ENCODE data around the gene UBN2. TPM values are rescaled to one million over a fixed set of nuclear protein-coding genes. Genes with fewer than 3 reads are reported as not detected.

Gene UBN2
- total and polyA plus RNA-seq, 4 donors: 2.5 to 30.6 (median 13.0) TPM

Other genes starting within 250 kb of the UBN2 start
- gene KIAA1549, start 249.8 kb upstream of the UBN2 start, total RNA-seq: 1 to 10 TPM; 1.0 to 2.8 TPM
- under 1 TPM; 0.13 to 0.15 TPM for gene KIAA1549, start 249.8 kb upstream of the UBN2 start, polyA plus RNA-seq
- 10 to 100 TPM in 1 of 2 donors, 1 to 10 TPM in 1; 6.9 to 17.5 TPM for gene ZC3HAV1L, start 195.2 kb upstream of the UBN2 start, total RNA-seq
- 1 to 10 TPM in 1 of 2 donors, under 1 TPM in 1; 0.51 to 1.1 TPM for gene ZC3HAV1L, start 195.2 kb upstream of the UBN2 start, polyA plus RNA-seq
- gene ZC3HAV1, start 121.5 kb upstream of the UBN2 start, total RNA-seq: 10 to 100 TPM; 28.2 to 39.5 TPM
- 1 to 10 TPM; 4.1 to 8.6 TPM for gene ZC3HAV1, start 121.5 kb upstream of the UBN2 start, polyA plus RNA-seq
- 1 to 10 TPM; 6.9 to 9.6 TPM for gene FMC1, start 110.1 kb downstream of the UBN2 start, total RNA-seq
- gene FMC1, start 110.1 kb downstream of the UBN2 start, polyA plus RNA-seq: 10 to 100 TPM; 24.4 to 28.3 TPM
- gene LUC7L2, start 128.7 kb downstream of the UBN2 start, total RNA-seq: 100 to 1,000 TPM; 103 to 121 TPM
- 10 to 100 TPM; 37.4 to 79.7 TPM for gene LUC7L2, start 128.7 kb downstream of the UBN2 start, polyA plus RNA-seq

Data from aorta (tissue), 4 donors.